SKM-1 (cell line): ENCODE data around the gene GBX2.

Source experiments
- DNase-seq: peaks from one replicate; lab custom pipeline; 2025; ENCODE audit not compliant: unreplicated experiment; lab: John Stamatoyannopoulos, UW

The GBX2 gene

GRCh38 chr2:236169741-236170589 lies 1.8 kb upstream of the GBX2 start:
- DNase-seq: no peak

GRCh38 chr2:236169151-236169721 lies 1.1 kb upstream of the GBX2 start:
- no peak for DNase-seq

DNA sequence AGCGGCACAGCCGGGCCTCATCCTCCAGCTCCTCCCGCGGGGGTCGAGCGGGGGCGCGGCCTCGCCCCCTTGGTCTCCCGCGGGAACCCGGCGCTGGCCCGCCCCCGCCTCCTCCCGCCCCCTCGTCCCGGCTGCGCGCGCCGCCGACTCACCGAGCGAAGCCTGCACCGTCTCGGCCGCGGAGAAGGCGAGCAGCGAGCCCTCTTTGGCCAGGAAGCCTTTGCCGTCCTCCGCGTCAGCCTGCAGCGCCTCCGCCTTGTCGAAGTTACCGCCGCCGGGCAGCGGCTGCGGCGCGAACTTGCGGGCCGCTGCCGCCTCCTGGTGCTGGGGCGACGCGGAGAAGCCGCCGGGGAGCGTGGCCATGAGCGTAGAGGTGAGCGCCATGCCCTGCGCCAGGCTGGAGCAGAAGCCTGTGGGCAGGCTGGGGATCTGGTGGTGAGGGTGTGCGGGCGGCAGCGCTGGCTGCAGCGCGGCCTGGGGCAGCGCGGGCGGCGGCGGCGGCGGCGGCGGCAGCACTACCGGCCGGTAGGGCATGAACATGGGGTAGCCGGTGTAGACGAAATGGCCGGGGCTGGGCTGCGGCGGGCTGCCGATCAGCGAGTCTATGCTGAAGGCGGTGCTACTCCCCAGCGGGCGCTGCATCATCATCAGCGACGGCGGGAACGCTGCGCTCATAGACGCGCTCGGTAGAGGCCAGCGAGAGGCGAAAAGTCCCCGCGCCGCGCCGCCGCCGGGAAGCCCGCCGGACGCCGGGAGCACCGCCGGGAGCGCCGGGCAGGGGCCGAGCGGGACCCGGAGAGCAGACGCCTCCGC lies 683 bp downstream of the GBX2 start:
- DNase-seq: no peak

DNA sequence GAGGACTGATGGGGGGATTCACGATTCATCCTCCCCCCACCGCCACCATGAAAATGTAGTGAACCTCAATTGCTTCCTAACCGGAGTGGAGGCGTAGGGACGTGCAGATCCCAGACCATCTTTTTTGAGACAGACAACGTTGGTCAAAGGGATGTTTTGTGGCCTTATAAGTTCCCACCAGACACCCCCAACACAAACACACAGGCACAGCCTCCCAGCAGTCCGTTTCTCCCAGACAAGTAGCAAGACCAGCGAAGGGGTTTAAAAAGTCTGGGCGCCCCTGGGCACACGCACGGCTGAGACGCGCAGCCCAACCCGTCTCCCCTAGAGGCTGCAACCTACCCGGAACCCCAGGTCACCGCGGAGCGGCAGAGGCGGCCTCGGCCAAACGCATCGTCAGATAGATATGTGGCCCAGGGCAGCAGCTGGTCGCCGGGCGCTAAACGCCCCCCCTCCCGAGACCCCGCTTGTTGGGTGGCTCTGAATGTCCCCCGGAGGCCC lies 1.3 kb downstream of the GBX2 start:
- no peak for DNase-seq

DNA sequence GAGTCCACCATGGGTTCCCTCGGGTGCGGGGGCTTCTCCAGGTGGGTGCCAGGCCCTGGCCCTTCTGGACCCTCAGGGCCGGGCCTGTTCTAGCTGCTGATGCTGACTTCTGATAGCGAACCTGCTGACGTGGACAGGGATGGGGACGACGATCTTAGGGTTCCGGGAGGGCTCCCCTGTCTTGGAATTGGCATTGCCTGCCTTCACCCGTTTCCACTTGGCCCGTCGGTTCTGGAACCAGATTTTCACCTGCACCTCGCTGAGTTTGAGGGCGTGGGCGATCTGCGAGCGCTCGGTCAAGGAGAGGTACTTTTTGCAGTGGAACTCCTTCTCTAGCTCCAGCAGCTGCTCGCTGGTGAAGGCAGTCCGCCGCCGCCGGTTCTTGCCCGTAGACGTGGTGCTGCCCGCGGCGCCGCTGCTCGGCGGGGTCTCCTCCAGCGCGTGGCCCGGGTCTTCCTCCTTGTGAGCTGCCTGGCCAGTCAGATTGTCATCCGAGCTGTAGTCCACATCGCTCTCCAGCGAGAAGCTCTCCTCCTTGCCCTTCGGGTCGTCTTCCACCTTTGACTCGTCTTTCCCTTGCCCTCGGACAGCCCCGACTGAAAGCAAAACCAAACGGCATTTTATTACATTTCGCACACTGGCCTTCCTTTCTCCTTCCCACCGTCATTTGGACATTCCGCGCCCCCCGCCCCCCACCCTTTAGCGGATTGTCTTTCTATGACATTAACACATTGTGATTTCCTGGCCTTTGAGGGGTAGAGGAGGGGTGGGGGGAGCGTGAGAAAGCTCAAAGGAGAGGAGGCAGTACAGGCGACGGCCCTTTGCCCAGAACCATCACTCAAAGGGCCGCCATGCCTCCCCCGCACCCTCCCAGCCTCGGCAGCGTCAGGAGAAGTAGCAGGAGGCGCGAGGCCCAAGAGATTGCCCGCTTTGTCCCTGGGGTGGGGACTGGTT lies 2.1 kb downstream of the GBX2 start:
- DNase-seq: no peak

GRCh38 chr2:236164925-236165841 lies 3.0 kb downstream of the GBX2 start:
- no peak for DNase-seq

DNA sequence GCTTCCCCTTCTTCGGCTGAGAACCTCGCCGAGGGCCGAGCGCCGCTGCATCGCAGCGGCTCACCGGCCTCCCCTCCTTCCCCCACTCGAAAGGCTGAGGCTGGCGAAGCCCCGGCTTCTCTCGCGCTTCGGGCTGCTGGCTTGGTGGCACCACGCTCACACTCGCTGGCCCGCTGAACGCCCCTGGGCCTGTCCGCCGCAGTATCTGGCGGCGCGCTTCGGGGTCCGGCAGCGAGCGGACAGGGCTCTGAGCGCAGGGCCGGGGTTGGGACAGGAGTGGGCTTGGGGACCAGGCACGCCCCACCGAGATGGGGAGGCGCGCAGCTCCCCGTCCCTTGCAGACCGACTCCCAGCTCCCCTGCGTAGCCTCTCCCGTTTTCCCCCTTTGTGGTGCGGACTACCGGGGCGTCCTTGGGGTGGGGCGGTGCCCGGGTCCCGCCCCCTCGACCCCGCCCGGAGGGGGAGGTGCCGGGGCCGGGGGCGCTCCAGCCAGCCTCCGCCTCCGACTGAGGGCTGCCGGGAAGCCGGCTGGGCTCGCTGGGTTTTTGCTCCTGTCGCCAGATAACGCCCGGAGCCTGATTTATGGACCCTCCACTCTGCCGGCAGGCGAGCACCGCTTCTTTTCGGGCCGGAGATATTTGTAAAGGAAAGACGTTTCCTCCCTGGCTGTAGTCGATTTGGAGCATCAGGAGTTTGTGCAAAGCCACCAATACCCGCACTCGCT lies 3.8 kb downstream of the GBX2 start:
- no peak for DNase-seq

- DNase-seq: no peak
These were observed 4.5 kb downstream of the GBX2 start for GRCh38 chr2:236163471-236164200.

DNA sequence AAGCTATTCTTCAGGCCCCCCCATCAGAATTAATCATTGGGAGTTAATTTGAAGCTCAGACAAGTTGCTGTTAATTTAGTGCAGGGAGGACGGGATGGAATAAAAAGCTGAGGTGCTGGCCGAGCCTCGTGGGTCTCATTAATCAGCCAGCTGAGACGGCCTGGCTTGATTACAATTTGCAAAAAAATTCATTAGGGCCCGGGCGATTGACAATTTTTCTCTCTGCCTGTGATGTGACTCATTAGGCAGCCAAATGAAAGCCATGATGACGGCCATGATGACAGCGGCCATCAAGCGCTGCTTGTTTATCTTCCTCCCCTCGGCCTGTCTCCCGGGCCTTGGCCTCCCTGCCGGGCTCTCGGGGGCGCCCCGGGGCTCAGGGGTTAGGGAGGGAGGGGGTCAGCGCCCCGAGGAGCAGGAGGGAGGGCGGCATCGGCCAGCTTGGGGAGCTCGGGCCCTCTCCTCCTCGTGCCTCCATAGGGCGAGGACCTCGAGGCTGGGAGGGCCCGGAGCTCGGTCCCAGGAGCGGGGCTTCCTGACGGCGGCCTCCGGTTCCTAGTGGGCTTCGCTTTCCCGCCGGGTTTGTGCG lies 5.2 kb downstream of the GBX2 start:
- DNase-seq: no peak

DNA sequence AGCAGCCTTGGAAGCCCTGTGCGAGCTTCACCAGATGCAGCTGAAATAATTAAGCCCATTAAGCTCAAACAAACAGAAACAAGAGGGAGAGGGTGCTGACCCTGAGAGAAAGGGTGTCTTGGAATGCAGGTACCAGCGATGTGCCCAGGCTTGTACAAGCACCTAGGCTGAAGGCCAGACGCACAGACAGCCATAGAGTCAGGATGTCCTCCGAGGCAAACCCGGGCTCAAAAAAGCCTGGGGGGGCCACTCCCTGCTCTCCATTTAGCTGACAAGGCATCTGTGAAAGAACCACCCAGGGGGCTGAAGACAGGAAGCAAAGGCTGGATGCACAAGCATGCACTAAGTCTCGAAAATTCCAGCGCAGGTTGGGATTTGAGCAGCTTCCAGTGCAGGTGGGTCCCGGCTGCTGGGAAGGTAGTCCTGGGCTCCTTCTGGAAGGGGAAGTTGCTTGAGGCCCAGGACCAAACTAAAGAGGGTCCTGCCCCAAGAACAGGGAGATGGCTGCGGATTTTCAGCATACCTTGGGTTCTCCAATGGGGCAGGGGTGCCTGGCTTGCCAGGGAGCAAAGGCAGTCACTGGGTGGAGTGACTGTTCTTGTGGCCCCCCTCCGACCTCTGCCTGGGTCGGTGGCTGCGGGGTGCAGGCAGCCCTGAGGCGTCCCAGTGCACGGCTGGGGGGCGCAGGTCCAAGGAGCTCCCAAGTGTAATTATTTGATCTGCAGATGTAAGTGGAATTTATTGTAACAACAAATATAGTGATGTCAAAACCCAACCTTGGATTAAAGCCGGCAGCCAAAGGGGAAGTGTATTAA lies 5.9 kb downstream of the GBX2 start:
- DNase-seq: no peak

- no peak for DNase-seq
These were observed 6.7 kb downstream of the GBX2 start for GRCh38 chr2:236161531-236161930.

DNA sequence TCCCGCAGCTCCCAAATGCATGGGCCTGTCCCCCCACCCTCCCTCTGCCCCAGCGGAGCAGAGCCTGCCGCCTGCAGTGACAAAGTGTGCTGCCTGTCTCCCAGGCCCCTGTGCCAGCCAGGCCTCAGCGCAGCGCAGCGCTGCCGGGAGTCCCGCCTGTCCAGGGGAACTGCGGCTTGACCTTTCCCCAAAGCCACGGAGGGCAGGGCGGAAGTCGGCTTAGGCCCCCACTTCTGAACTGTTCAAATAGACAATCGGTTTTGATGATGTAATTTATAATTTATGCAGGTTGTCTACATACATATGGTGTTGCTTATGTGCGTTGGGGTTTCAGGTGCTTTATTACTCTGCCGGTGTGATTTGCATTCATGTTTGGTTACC lies 7.1 kb downstream of the GBX2 start:
- DNase-seq: no peak

GRCh38 chr2:236160366-236161081 lies 7.7 kb downstream of the GBX2 start:
- no peak for DNase-seq

DNA sequence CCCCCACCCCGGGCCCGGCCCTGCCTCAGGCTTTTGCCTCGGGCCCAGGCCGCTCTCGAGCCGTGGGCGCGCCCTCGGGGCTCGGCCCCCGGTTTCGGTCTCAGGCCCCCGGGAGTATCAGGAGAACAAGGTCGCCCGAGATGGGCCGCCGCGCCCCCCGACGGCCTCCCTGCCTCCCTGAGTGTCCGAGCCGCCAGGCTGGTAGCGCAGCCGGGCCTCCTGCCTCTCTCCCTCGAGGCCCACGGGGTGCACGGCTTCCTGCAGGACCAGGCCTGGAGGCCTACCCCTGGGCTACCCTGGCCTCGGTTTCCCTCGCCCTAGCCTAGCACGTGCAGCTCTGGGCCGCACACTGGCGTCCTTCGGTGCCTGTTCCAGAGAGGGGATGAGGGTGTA lies 8.4 kb downstream of the GBX2 start:
- DNase-seq: no peak

GRCh38 chr2:236158969-236159777 lies 9.0 kb downstream of the GBX2 start:
- DNase-seq: no peak
